K562 (cell line): ENCODE measurements around the gene BLOC1S4. TPM values are rescaled to one million over a fixed set of nuclear protein-coding genes. Genes with fewer than 3 reads are reported as not detected.

Experiments
- ATAC-seq: fragments of 200-7000 bp; cut with Tn5 transposase; 3 replicates; pipeline ENCODE4 v1.9.1; 2020; ENCODE audit warnings: moderate library complexity
- BruUV-seq: library from RNA; stranded (reverse); fragments of 400-500 nt; replicated peaks from 2 replicates; lab custom pipeline; 2021; lab: Mats Ljungman, UMichigan
- CTCF ChIA-PET: fragments of 300-600 bp; formaldehyde crosslinking; extraction: SDS; loops from one replicate; lab custom pipeline; 2021; ENCODE audit warnings: low intra/inter-chr PET ratio; lab: Yijun Ruan, JAX
- POLR2A ChIA-PET: fragments of 300-600, 350-650 bp; sonication (Branson Sonifier 250); formaldehyde crosslinking; extraction: SDS; loops from one replicate; lab custom pipeline; 2021; ENCODE audit warnings: antibody characterized with exemption, inconsistent platforms; lab: Yijun Ruan, JAX
- DNase-seq, 4 experiments: peaks; one replicate each; pipeline versions ENCODE4 v3.0.0 to v3.0.0-alpha.2; 2011 to 2018; ENCODE audit warnings: low spot score in 3 of 4, mixed read lengths in 3 of 4; ENCODE audit errors: extremely low read depth in 1 of 4
- FAIRE-seq: peaks from 2 replicates; lab custom pipeline; 2011; peaks lifted over from hg19 to GRCh38; lab: Jason Lieb, UNC
- H2AFZ ChIP-seq: 2 replicates; pipeline ENCODE4 v1.6.0; 2011; ENCODE audit warnings: low read depth, low read length, control low read depth, inconsistent platforms
- H3K27ac ChIP-seq: fragments of 200-600 bp; 3 replicates; pipeline ENCODE4 v1.8.0; 2011; ENCODE audit warnings: low read depth, mild to moderate bottlenecking, control low read depth, inconsistent platforms, low read length, moderate library complexity, mixed read lengths; ENCODE audit errors: extremely low read depth
- H3K27me3 ChIP-seq, 2 experiments: fragments of 300-600 bp in 1 of 2; 2 replicates in 1 of 2; 3 replicates in 1 of 2; pipeline versions ENCODE4 v1.6.0 to v1.8.0; 2011; ENCODE audit warnings: inconsistent platforms in 2 of 2, low read length in 2 of 2, mild to moderate bottlenecking in 1 of 2, mixed read lengths in 1 of 2, moderate library complexity in 1 of 2; ENCODE audit not compliant: control insufficient read depth in 2 of 2, insufficient read depth in 2 of 2
- H3K36me3 ChIP-seq: fragments of 300-600 bp; 3 replicates; pipeline ENCODE4 v1.8.0; 2011; ENCODE audit warnings: mild to moderate bottlenecking, low read length, inconsistent platforms; ENCODE audit not compliant: control insufficient read depth, insufficient read depth
- H3K4me1 ChIP-seq, 2 experiments: fragments of 200-600 bp in 1 of 2; replicated peaks in 1 of 2; 2 replicates in 1 of 2; 3 replicates in 1 of 2; pipeline versions ENCODE4 v1.5.1 to v1.8.0; 2011; ENCODE audit warnings: inconsistent platforms in 2 of 2, low read length in 2 of 2, mild to moderate bottlenecking in 1 of 2, mixed read lengths in 1 of 2, moderate library complexity in 1 of 2; ENCODE audit not compliant: control insufficient read depth in 2 of 2, insufficient read depth in 2 of 2
- H3K4me2 ChIP-seq: 2 replicates; pipeline ENCODE4 v1.6.1; 2011; ENCODE audit warnings: low read length, control low read depth, inconsistent platforms, mixed read lengths; ENCODE audit not compliant: insufficient read depth
- H3K4me3 ChIP-seq: fragments of 200-600 bp; sonication (generic), shearing (Covaris generic); 2 replicates; pipeline ENCODE4 v1.5.1; 2016; ENCODE audit warnings: control low read depth, inconsistent platforms
- H3K79me2 ChIP-seq: fragments of 200-600 bp; 3 replicates; pipeline ENCODE4 v1.8.0; 2011; ENCODE audit warnings: low read length, inconsistent platforms; ENCODE audit not compliant: control insufficient read depth, insufficient read depth
- H3K9ac ChIP-seq, 2 experiments: 2 replicates each; pipeline versions ENCODE4 v1.6.0 to v1.6.1; 2011; ENCODE audit warnings: low read depth in 2 of 2, low read length in 2 of 2, control low read depth in 1 of 2, inconsistent platforms in 1 of 2, mild to moderate bottlenecking in 1 of 2, mixed read lengths in 1 of 2; ENCODE audit not compliant: insufficient read depth in 1 of 2
- H3K9me1 ChIP-seq: one replicate; pipeline ENCODE4 v1.6.0; 2011; ENCODE audit warnings: inconsistent platforms, mild to moderate bottlenecking, low read length, moderate library complexity; ENCODE audit not compliant: control insufficient read depth, insufficient read depth
- H3K9me3 ChIP-seq: replicated peaks from 2 replicates; pipeline ENCODE4 v1.5.1; 2011; ENCODE audit warnings: low read depth, low read length, inconsistent platforms; ENCODE audit not compliant: control insufficient read depth, insufficient read depth
- H4K20me1 ChIP-seq: replicated peaks from 2 replicates; pipeline ENCODE4 v1.6.1; 2011; ENCODE audit warnings: low read length, inconsistent platforms, mixed read lengths; ENCODE audit not compliant: control insufficient read depth, insufficient read depth
- FIP1L1 ChIP-seq: fragments of 200-400 bp; formaldehyde crosslinking; IDR thresholded peaks from 2 replicates; pipeline ENCODE4 v1.6.1; 2018; ENCODE audit warnings: mild to moderate bottlenecking, low read depth, low read length; ENCODE audit not compliant: poor library complexity, severe bottlenecking
- HDGF ChIP-seq: fragments of 450-650 bp; IDR thresholded peaks from 2 replicates; pipeline ENCODE4 v1.6.1; 2016
- SNAPC5 ChIP-seq: fragments of 250-450 bp; sonication (Bioruptor Pico); IDR thresholded peaks from 2 replicates; pipeline ENCODE4 v1.8.0; 2021; ENCODE audit warnings: moderate library complexity, mild to moderate bottlenecking, inconsistent platforms
- WGBS: fragments of 100-300 bp; shearing (Covaris generic); methylation state at CpG from one replicate; pipeline ENCODE4 v1.1.6; 2016; ENCODE audit warnings: low coverage, mixed read lengths; ENCODE audit not compliant: insufficient coverage; ENCODE audit errors: missing lambda C conversion rate; 5-methylcytosine and 5-hydroxymethylcytosine counted together
- in situ Hi-C: fragments of 300-500 bp; cut with MboI; formaldehyde crosslinking; loops from 4 replicates; pipeline ENCODE4 v1.15.0; 2018; ENCODE audit warnings: inconsistent platforms, mixed read lengths
- intact Hi-C: fragments of 100-400 bp; cut with micrococcal nuclease; formaldehyde crosslinking; loops from 2 replicates; pipeline ENCODE4 v1.14.2; 2022
- polyA plus RNA-seq, 8 experiments: library from polyadenylated mRNA; depleted of rRNA in 4 of 8; stranded (reverse) in 5 of 8; unstranded in 3 of 8; fragments of >200 nt; fragmentation: Nextera tagmentation in 2 of 8; fragmentation: Illumina TruSeq in 1 of 8; extraction: Ambion mirVana in 2 of 8; extraction: Trizol in 1 of 8; gene quantifications; 2 replicates each; pipeline versions ENCODE4 v1.2.1 to v1.2.3, GENCODE V29; 2011 to 2014; ENCODE audit warnings: inconsistent platforms in 1 of 8, missing spikeins in 1 of 8
- total RNA-seq, 7 experiments: library from RNA; depleted of rRNA in 6 of 7; stranded (reverse); fragments of >200 nt in 6 of 7; fragmentation: Illumina TruSeq in 2 of 7; extraction: Trizol in 2 of 7; gene quantifications; 2 replicates each; pipeline versions ENCODE4 v1.2.1 to v1.2.3, GENCODE V29; 2011 to 2021; ENCODE audit warnings: low replicate concordance in 1 of 7
- TF ChIP-seq, protein P1 (sequence below): sonication (generic); formaldehyde crosslinking; IDR thresholded peaks from 2 replicates; pipeline ENCODE4 v1.9.0; 2022; ENCODE audit warnings: mild to moderate bottlenecking, missing genetic modification reagents
- TF ChIP-seq, protein P2 (sequence below): IDR thresholded peaks from 3 replicates; pipeline ENCODE4 v1.6.1; 2011; ENCODE audit warnings: borderline replicate concordance, mild to moderate bottlenecking, moderate library complexity; ENCODE audit not compliant: insufficient read length; ENCODE audit errors: extremely low read depth
- TF ChIP-seq, protein P3 (sequence below): fragments of 200-800 bp; sonication (Bioruptor generic); IDR thresholded peaks from 2 replicates; pipeline ENCODE4 v1.6.1; 2017; ENCODE audit warnings: missing genetic modification characterization, missing compliant biosample characterization
- TF ChIP-seq, protein P4 (sequence below): fragments of 450-650 bp; formaldehyde crosslinking; conservative IDR thresholded peaks from 2 replicates; pipeline ENCODE4 v1.4.0; 2022; ENCODE audit warnings: mild to moderate bottlenecking, missing genetic modification characterization

The BLOC1S4 gene
- total and polyA plus RNA-seq, 9 of the 15 experiments (the other 6 are each of a cell fraction or from before 2014, with no cell fraction given), result 3.1 to 31.6 (median 11.2) TPM

- ATAC-seq (no peak), FAIRE-seq (no peak), DNase-seq (peak in 3 of 4 experiments; percentile 4 to 45 (median 41))
- Histone ChIP-seq H3K4me2 (no peak overlapping the region; the same call in 1 of the 2 replicates), H3K9ac (0 out of 4 replicates have a peak overlapping the region, but pooled peaks of 1 of the 2 experiments have one; percentile 19), H2AFZ (peak overlapping the region; percentile 60; the same call in 1 of the 2 replicates), H3K4me3 (no peak overlapping the region), H3K36me3 (no peaks in the 10 kb centered on the region), H3K79me2 (no peaks in the 10 kb centered on the region), H3K9me1 (no peaks in the 10 kb centered on the region), H3K27me3 (no peaks in the 10 kb centered on the region), H3K4me1 (peaks cover 31 to 60% of the 10 kb centered on the region in 2 experiments), H4K20me1 (no peaks in the 10 kb centered on the region), H3K27ac (no peak overlapping the region), H3K9me3 (no peaks in the 10 kb centered on the region)
- intact Hi-C loops, result no loop called here
- no TSS peak for BruUV-seq
- in situ Hi-C loops, result no loop called here
- POLR2A ChIA-PET, result interaction anchor here (0.7 kb wide), 1 partner anchor 25 kb away, joined by 3 read pairs; no protein-coding TSS in a partner anchor
- WGBS, result 70% methylated on average over 13 of the region's 31 CpGs
- CTCF ChIA-PET, result no interaction called here
- TF ChIP-seq, protein P1, sequence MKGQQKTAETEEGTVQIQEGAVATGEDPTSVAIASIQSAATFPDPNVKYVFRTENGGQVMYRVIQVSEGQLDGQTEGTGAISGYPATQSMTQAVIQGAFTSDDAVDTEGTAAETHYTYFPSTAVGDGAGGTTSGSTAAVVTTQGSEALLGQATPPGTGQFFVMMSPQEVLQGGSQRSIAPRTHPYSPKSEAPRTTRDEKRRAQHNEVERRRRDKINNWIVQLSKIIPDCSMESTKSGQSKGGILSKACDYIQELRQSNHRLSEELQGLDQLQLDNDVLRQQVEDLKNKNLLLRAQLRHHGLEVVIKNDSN, result no peak
- TF ChIP-seq FIP1L1, result peak; percentile 34
- TF ChIP-seq, protein P2, sequence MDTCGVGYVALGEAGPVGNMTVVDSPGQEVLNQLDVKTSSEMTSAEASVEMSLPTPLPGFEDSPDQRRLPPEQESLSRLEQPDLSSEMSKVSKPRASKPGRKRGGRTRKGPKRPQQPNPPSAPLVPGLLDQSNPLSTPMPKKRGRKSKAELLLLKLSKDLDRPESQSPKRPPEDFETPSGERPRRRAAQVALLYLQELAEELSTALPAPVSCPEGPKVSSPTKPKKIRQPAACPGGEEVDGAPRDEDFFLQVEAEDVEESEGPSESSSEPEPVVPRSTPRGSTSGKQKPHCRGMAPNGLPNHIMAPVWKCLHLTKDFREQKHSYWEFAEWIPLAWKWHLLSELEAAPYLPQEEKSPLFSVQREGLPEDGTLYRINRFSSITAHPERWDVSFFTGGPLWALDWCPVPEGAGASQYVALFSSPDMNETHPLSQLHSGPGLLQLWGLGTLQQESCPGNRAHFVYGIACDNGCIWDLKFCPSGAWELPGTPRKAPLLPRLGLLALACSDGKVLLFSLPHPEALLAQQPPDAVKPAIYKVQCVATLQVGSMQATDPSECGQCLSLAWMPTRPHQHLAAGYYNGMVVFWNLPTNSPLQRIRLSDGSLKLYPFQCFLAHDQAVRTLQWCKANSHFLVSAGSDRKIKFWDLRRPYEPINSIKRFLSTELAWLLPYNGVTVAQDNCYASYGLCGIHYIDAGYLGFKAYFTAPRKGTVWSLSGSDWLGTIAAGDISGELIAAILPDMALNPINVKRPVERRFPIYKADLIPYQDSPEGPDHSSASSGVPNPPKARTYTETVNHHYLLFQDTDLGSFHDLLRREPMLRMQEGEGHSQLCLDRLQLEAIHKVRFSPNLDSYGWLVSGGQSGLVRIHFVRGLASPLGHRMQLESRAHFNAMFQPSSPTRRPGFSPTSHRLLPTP, result no peak
- TF ChIP-seq, protein P3, sequence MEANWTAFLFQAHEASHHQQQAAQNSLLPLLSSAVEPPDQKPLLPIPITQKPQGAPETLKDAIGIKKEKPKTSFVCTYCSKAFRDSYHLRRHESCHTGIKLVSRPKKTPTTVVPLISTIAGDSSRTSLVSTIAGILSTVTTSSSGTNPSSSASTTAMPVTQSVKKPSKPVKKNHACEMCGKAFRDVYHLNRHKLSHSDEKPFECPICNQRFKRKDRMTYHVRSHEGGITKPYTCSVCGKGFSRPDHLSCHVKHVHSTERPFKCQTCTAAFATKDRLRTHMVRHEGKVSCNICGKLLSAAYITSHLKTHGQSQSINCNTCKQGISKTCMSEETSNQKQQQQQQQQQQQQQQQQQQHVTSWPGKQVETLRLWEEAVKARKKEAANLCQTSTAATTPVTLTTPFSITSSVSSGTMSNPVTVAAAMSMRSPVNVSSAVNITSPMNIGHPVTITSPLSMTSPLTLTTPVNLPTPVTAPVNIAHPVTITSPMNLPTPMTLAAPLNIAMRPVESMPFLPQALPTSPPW, result peak; percentile 30; the same call in 1 of the 2 replicates
- no peak for TF ChIP-seq HDGF
- TF ChIP-seq, protein P4, sequence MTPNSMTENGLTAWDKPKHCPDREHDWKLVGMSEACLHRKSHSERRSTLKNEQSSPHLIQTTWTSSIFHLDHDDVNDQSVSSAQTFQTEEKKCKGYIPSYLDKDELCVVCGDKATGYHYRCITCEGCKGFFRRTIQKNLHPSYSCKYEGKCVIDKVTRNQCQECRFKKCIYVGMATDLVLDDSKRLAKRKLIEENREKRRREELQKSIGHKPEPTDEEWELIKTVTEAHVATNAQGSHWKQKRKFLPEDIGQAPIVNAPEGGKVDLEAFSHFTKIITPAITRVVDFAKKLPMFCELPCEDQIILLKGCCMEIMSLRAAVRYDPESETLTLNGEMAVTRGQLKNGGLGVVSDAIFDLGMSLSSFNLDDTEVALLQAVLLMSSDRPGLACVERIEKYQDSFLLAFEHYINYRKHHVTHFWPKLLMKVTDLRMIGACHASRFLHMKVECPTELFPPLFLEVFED (CRISPR knock-in tag), result no peak
- TF ChIP-seq SNAPC5 (CRISPR knock-in tag), result no peak
Measured at GRCh38 chr4:6727081-6727942, 11.3 kb downstream of the BLOC1S4 start.
